SK-N-MC (cell line): ENCODE measurements around the gene SYT12.

Experiments
- EZH2 ChIP-seq: fragments of 200-600 bp; sonication (generic); IDR thresholded peaks from one replicate; pipeline ENCODE4 v1.6.1; 2017; ENCODE audit warnings: antibody characterized with exemption
- POLR2AphosphoS5 ChIP-seq: IDR thresholded peaks from 2 replicates; pipeline ENCODE4 v1.6.1; 2012; ENCODE audit warnings: mild to moderate bottlenecking, low read depth, low read length, borderline replicate concordance

DNA sequence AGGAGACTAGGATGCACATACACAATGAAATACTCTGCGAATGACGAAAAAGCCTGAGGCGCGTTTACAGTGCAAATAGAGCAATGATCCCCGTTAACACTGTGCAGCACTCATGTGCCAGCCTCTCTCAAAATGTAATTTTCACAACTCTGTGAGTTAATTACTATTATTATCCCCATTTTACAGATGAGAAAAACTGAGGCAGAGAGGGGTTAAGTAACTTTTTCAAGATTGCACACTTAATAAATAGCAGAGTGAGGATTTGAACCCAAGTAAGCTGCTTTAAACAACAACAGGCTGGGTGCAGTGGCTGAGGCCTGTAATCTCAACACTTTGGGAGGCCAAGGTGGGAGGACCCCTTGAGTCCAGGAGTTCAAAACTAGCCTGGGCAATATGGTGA is 21.6 kb upstream of the SYT12 start:
- TF ChIP-seq POLR2AphosphoS5 = no peak
- TF ChIP-seq EZH2 = no peak
